Astrocyte (in vitro differentiated cells and primary cell): ENCODE data around the gene PDK2. TPM values are rescaled to one million over a fixed set of nuclear protein-coding genes. Genes with fewer than 3 reads are reported as not detected.

ENCODE experiments used
- DNase-seq: peaks from one replicate; pipeline ENCODE4 v3.0.0-alpha.2; 2010; ENCODE audit warnings: low read depth
- FAIRE-seq: peaks from 2 replicates; lab custom pipeline; 2011; peaks lifted over from hg19 to GRCh38; lab: Jason Lieb, UNC
- H2AFZ ChIP-seq: 2 replicates; pipeline ENCODE4 v1.6.0; 2012; ENCODE audit warnings: low read depth, low read length, inconsistent platforms
- H3K27ac ChIP-seq: 2 replicates; pipeline ENCODE4 v1.5.1; 2011; ENCODE audit warnings: low read depth, low read length, inconsistent platforms
- H3K27me3 ChIP-seq: 2 replicates; pipeline ENCODE4 v1.6.0; 2011; ENCODE audit warnings: low read length, inconsistent platforms; ENCODE audit not compliant: insufficient read depth
- H3K36me3 ChIP-seq: 2 replicates; pipeline ENCODE4 v1.5.1; 2011; ENCODE audit warnings: low read length, inconsistent platforms; ENCODE audit not compliant: insufficient read depth
- H3K4me1 ChIP-seq: 2 replicates; pipeline ENCODE4 v1.5.1; 2011; ENCODE audit warnings: low read length, inconsistent platforms; ENCODE audit not compliant: insufficient read depth
- H3K4me2 ChIP-seq: 2 replicates; pipeline ENCODE4 v1.6.0; 2012; ENCODE audit warnings: low read length, inconsistent platforms
- H3K4me3 ChIP-seq: 2 replicates; pipeline ENCODE4 v1.5.1; 2011; ENCODE audit warnings: low read depth, mild to moderate bottlenecking, low read length, inconsistent platforms; ENCODE audit not compliant: insufficient read depth
- H3K79me2 ChIP-seq: 2 replicates; pipeline ENCODE4 v1.6.0; 2012; ENCODE audit warnings: mild to moderate bottlenecking, low read length, inconsistent platforms; ENCODE audit not compliant: insufficient read depth
- H3K9ac ChIP-seq: 2 replicates; pipeline ENCODE4 v1.6.0; 2012; ENCODE audit warnings: mild to moderate bottlenecking, low read length, inconsistent platforms
- H3K9me3 ChIP-seq: 2 replicates; pipeline ENCODE4 v1.5.1; 2012; ENCODE audit warnings: low read depth, mild to moderate bottlenecking, low read length, inconsistent platforms; ENCODE audit not compliant: insufficient read depth
- H4K20me1 ChIP-seq: 2 replicates; pipeline ENCODE4 v1.6.0; 2012; ENCODE audit warnings: low read length, inconsistent platforms; ENCODE audit not compliant: insufficient read depth
- H3K27ac Mint-ChIP-seq: one replicate; pipeline ENCODE4 v1.8.0; 2021; ENCODE audit warnings: mild to moderate bottlenecking, mixed read lengths; ENCODE audit not compliant: unreplicated experiment
- H3K27me3 Mint-ChIP-seq: one replicate; pipeline ENCODE4 v1.8.0; 2021; ENCODE audit warnings: low read depth, mixed read lengths; ENCODE audit not compliant: unreplicated experiment
- H3K36me3 Mint-ChIP-seq: one replicate; pipeline ENCODE4 v1.8.0; 2021; ENCODE audit warnings: low read depth, mixed read lengths; ENCODE audit not compliant: unreplicated experiment
- H3K4me1 Mint-ChIP-seq: one replicate; pipeline ENCODE4 v1.8.0; 2021; ENCODE audit warnings: low read depth, mixed read lengths; ENCODE audit not compliant: unreplicated experiment
- H3K4me3 Mint-ChIP-seq: one replicate; pipeline ENCODE4 v1.8.0; 2021; ENCODE audit warnings: mild to moderate bottlenecking, moderate library complexity, mixed read lengths; ENCODE audit not compliant: unreplicated experiment
- H3K9me3 Mint-ChIP-seq: one replicate; pipeline ENCODE4 v1.8.0; 2021; ENCODE audit warnings: mild to moderate bottlenecking, mixed read lengths; ENCODE audit not compliant: unreplicated experiment
- EZH2 ChIP-seq: IDR thresholded peaks from 2 replicates; pipeline ENCODE4 v1.6.1; 2012; ENCODE audit warnings: mild to moderate bottlenecking, low read length, inconsistent platforms; ENCODE audit not compliant: insufficient read depth
- total RNA-seq: library from RNA; stranded (reverse); gene quantifications from 2 replicates; pipeline ENCODE4 v1.2.1, GENCODE V29; 2021
- TF ChIP-seq, protein P1 (sequence below): IDR thresholded peaks from 2 replicates; pipeline ENCODE4 v1.5.1; 2011; ENCODE audit warnings: low read depth, mild to moderate bottlenecking, inconsistent platforms, low read length, moderate library complexity; ENCODE audit not compliant: insufficient read depth

The PDK2 gene
- total RNA-seq, 1 donor from 2014 or later = 25.8 TPM

DNA sequence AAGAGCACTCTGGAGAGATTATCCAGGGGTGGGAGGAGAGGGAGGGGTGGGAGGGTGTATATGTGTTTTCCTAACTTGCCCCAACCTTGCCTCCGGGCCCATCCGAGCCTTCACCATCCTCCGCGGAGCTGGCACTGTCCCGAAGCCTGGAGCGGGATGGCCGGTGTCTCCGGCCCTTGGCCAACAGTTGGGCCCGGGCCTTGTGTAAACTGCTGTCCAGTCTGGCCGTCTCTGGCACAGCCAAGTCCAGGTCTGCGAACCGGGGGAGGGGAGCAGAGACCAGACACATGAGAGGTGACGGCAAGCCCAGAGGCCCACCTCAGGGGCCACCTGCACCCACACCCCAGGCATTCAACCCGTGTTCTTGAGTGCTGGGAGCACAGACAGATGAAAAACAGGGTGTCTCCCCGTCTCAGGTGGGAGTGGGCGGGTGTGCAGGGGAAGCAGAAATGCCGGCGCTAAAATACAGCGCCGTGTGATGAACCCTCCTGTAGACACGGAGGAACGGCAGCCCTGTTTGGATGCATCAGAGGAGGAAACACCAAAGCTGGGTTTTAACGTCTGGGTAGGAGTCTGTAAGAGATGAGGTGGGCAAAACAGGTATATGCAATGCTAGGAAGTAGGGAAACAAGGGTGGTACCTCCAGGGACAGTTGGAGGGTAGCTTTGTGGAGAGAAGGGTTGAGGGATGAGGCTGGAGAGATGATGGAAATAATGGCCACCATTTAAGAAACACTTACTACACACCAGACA is 23.1 kb downstream of the PDK2 start:
- Histone ChIP-seq H3K27ac (no peak overlapping the region), H3K27me3 (no peaks in the 10 kb centered on the region), H3K36me3 (no peaks in the 10 kb centered on the region), H3K9me3 (no peaks in the 10 kb centered on the region), H3K79me2 (no peaks in the 10 kb centered on the region), H3K4me2 (no peak overlapping the region), H3K9ac (no peak overlapping the region), H3K4me3 (no peak overlapping the region), H2AFZ (no peak overlapping the region), H3K4me1 (no peaks in the 10 kb centered on the region), H4K20me1 (no peaks in the 10 kb centered on the region)
- H3K4me1 Mint-ChIP-seq = peaks cover 5% of the 10 kb centered on the region
- H3K9me3 Mint-ChIP-seq = peaks cover 2% of the 10 kb centered on the region
- H3K36me3 Mint-ChIP-seq = peaks cover 10% of the 10 kb centered on the region
- FAIRE-seq = no peak
- TF ChIP-seq, protein P1, sequence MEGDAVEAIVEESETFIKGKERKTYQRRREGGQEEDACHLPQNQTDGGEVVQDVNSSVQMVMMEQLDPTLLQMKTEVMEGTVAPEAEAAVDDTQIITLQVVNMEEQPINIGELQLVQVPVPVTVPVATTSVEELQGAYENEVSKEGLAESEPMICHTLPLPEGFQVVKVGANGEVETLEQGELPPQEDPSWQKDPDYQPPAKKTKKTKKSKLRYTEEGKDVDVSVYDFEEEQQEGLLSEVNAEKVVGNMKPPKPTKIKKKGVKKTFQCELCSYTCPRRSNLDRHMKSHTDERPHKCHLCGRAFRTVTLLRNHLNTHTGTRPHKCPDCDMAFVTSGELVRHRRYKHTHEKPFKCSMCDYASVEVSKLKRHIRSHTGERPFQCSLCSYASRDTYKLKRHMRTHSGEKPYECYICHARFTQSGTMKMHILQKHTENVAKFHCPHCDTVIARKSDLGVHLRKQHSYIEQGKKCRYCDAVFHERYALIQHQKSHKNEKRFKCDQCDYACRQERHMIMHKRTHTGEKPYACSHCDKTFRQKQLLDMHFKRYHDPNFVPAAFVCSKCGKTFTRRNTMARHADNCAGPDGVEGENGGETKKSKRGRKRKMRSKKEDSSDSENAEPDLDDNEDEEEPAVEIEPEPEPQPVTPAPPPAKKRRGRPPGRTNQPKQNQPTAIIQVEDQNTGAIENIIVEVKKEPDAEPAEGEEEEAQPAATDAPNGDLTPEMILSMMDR = no peak
- no peak for TF ChIP-seq EZH2
- no peak for DNase-seq
- peaks cover 46% of the 10 kb centered on the region for H3K27me3 Mint-ChIP-seq
- no peak overlapping the region for H3K27ac Mint-ChIP-seq
- no peak overlapping the region for H3K4me3 Mint-ChIP-seq

GRCh38 chr17:50118828-50119218 is 23.7 kb downstream of the PDK2 start:
- DNase-seq (no peak), FAIRE-seq (no peak)
- Histone ChIP-seq H3K4me3 (no peak overlapping the region), H3K79me2 (no peaks in the 10 kb centered on the region), H3K9me3 (no peaks in the 10 kb centered on the region), H3K27ac (no peak overlapping the region), H3K4me1 (peaks cover 3% of the 10 kb centered on the region), H3K27me3 (no peaks in the 10 kb centered on the region), H3K9ac (no peak overlapping the region), H3K4me2 (no peak overlapping the region), H4K20me1 (no peaks in the 10 kb centered on the region), H3K36me3 (no peaks in the 10 kb centered on the region), H2AFZ (no peak overlapping the region)
- Mint-ChIP-seq H3K27me3 (peaks cover 46% of the 10 kb centered on the region), H3K4me1 (peaks cover 7% of the 10 kb centered on the region), H3K27ac (no peak overlapping the region), H3K4me3 (no peak overlapping the region), H3K36me3 (peaks cover 10% of the 10 kb centered on the region), H3K9me3 (peaks cover 2% of the 10 kb centered on the region)
- TF ChIP-seq EZH2 = no peak
- TF ChIP-seq, protein P1 = no peak
